Thyroid gland (tissue), 4 donors: ENCODE data around the gene ATRNL1.

Experiments used
- POLR2A ChIP-seq, 2 donors: fragments of 450-650 bp; IDR thresholded peaks; one replicate each; pipeline ENCODE4 v1.6.1; 2017; ENCODE audit warnings: antibody characterized with exemption in 2 of 2, mild to moderate bottlenecking in 2 of 2, moderate library complexity in 1 of 2
- TF ChIP-seq, protein P1 (sequence below), 6 experiments: fragments of 200-600 bp in 3 of 6; fragments of 450-650 bp in 3 of 6; sonication (generic) in 3 of 6; IDR thresholded peaks; one replicate each; pipeline ENCODE4 v1.5.1; 2016 to 2019; ENCODE audit warnings: antibody characterized with exemption in 6 of 6, mild to moderate bottlenecking in 2 of 6, inconsistent platforms in 1 of 6, moderate library complexity in 1 of 6

- TF ChIP-seq, protein P1, sequence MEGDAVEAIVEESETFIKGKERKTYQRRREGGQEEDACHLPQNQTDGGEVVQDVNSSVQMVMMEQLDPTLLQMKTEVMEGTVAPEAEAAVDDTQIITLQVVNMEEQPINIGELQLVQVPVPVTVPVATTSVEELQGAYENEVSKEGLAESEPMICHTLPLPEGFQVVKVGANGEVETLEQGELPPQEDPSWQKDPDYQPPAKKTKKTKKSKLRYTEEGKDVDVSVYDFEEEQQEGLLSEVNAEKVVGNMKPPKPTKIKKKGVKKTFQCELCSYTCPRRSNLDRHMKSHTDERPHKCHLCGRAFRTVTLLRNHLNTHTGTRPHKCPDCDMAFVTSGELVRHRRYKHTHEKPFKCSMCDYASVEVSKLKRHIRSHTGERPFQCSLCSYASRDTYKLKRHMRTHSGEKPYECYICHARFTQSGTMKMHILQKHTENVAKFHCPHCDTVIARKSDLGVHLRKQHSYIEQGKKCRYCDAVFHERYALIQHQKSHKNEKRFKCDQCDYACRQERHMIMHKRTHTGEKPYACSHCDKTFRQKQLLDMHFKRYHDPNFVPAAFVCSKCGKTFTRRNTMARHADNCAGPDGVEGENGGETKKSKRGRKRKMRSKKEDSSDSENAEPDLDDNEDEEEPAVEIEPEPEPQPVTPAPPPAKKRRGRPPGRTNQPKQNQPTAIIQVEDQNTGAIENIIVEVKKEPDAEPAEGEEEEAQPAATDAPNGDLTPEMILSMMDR (IDR thresholded peaks at IDR 0.05): no peak
- TF ChIP-seq POLR2A (IDR thresholded peaks at IDR 0.05): no peak
Observed at GRCh38 chr10:115417585-115418265, 324.6 kb downstream of the ATRNL1 start.
